HG03575 (cell line): ENCODE measurements around the gene GLRA3.
"Not testable (repeated sequence)": the region's sequence is repeated elsewhere in the genome, so short reads cannot be mapped to it uniquely, and the experiment has no call there.

ENCODE experiments used
- ATAC-seq: cut with Tn5 transposase; IDR thresholded peaks from one replicate; pipeline ENCODE4 v1.9.1; 2021; ENCODE audit not compliant: unreplicated experiment, insufficient number of reproducible peaks, low FRiP score; ENCODE audit errors: extremely low read depth

GLRA3 gene

GRCh38 chr4:174826660-174827059 lies 2.4 kb downstream of the GLRA3 start:
- no peak for ATAC-seq

GRCh38 chr4:174815282-174815681 lies 13.8 kb downstream of the GLRA3 start:
- ATAC-seq: no peak

GRCh38 chr4:174813292-174813691 lies 15.8 kb downstream of the GLRA3 start:
- no peak for ATAC-seq

GRCh38 chr4:174810834-174811233 lies 18.2 kb downstream of the GLRA3 start:
- no peak for ATAC-seq

GRCh38 chr4:174808836-174809235 lies 20.2 kb downstream of the GLRA3 start:
- ATAC-seq: no peak

GRCh38 chr4:174808119-174808518 lies 20.9 kb downstream of the GLRA3 start:
- no peak for ATAC-seq

GRCh38 chr4:174805746-174806145 lies 23.3 kb downstream of the GLRA3 start:
- no peak for ATAC-seq

- no peak for ATAC-seq
Measured at GRCh38 chr4:174794543-174795094, 34.4 kb downstream of the GLRA3 start.

GRCh38 chr4:174789657-174790056 lies 39.4 kb downstream of the GLRA3 start:
- no peak for ATAC-seq

GRCh38 chr4:174778274-174778986 lies 50.6 kb downstream of the GLRA3 start:
- ATAC-seq: not testable (repeated sequence)

GRCh38 chr4:174775366-174775765 lies 53.7 kb downstream of the GLRA3 start:
- ATAC-seq: no peak

GRCh38 chr4:174764105-174764729 lies 64.8 kb downstream of the GLRA3 start:
- no peak for ATAC-seq

GRCh38 chr4:174763454-174764104 lies 65.5 kb downstream of the GLRA3 start:
- no peak for ATAC-seq

GRCh38 chr4:174761451-174761850 lies 67.6 kb downstream of the GLRA3 start:
- ATAC-seq: no peak

GRCh38 chr4:174757736-174758135 lies 71.3 kb downstream of the GLRA3 start:
- ATAC-seq: no peak

GRCh38 chr4:174753021-174753420 lies 76.0 kb downstream of the GLRA3 start:
- ATAC-seq: no peak

GRCh38 chr4:174752026-174752425 lies 77.0 kb downstream of the GLRA3 start:
- ATAC-seq: no peak

- ATAC-seq: no peak
Measured at GRCh38 chr4:174749091-174749490, 80.0 kb downstream of the GLRA3 start.

GRCh38 chr4:174746710-174747109 lies 82.3 kb downstream of the GLRA3 start:
- ATAC-seq: no peak

GRCh38 chr4:174742561-174742960 lies 86.5 kb downstream of the GLRA3 start:
- no peak for ATAC-seq
